Activated CD8-positive, alpha-beta memory T cell treated with anti-CD3 and anti-CD28 coated beads for 4 hours (primary cell): ENCODE measurements around the gene CEP68.

Experiments
- DNase-seq, 2 donors: peaks; one replicate each; pipeline ENCODE4 v3.0.0-alpha.2; 2020; ENCODE audit warnings: low read depth in 2 of 2

CEP68 gene

GRCh38 chr2:65057054-65057375 is 799 bp downstream of the CEP68 start:
- DNase-seq, result no peak

- peak; percentile 22 to 48 for DNase-seq
Measured at GRCh38 chr2:65057391-65058052, 1.3 kb downstream of the CEP68 start.

- no peak for DNase-seq
Measured at GRCh38 chr2:65059071-65059470, 2.9 kb downstream of the CEP68 start.

- no peak for DNase-seq
Measured at GRCh38 chr2:65061146-65061909, 5.1 kb downstream of the CEP68 start.

GRCh38 chr2:65061910-65062339 is 5.7 kb downstream of the CEP68 start:
- DNase-seq, result no peak

- no peak for DNase-seq
Measured at GRCh38 chr2:65062843-65063825, 6.9 kb downstream of the CEP68 start.

GRCh38 chr2:65064728-65065552 is 8.7 kb downstream of the CEP68 start:
- DNase-seq, result no peak

GRCh38 chr2:65067806-65068553 is 11.8 kb downstream of the CEP68 start:
- DNase-seq, result no peak

GRCh38 chr2:65069439-65069824 is 13.2 kb downstream of the CEP68 start:
- DNase-seq, result no peak

GRCh38 chr2:65070172-65070830 is 14.1 kb downstream of the CEP68 start:
- DNase-seq, result no peak

GRCh38 chr2:65070856-65071255 is 14.6 kb downstream of the CEP68 start:
- DNase-seq, result no peak

- DNase-seq, result no peak
Measured at GRCh38 chr2:65071499-65072180, 15.4 kb downstream of the CEP68 start.

GRCh38 chr2:65072181-65072970 is 16.2 kb downstream of the CEP68 start:
- DNase-seq, result no peak

- DNase-seq, result no peak
Measured at GRCh38 chr2:65073879-65074565, 17.8 kb downstream of the CEP68 start.

GRCh38 chr2:65075176-65075575 is 19.0 kb downstream of the CEP68 start:
- no peak for DNase-seq

GRCh38 chr2:65075605-65076344 is 19.6 kb downstream of the CEP68 start:
- DNase-seq, result no peak

- no peak for DNase-seq
Measured at GRCh38 chr2:65076345-65076710, 20.1 kb downstream of the CEP68 start.

GRCh38 chr2:65077898-65078297 is 21.7 kb downstream of the CEP68 start:
- DNase-seq, result no peak
